NB4 (cell line): ENCODE results near the gene ASCL2.

Experiments
- DNase-seq: peaks from one replicate; pipeline ENCODE4 v3.0.0; 2010; ENCODE audit warnings: low read depth
- H3K4me3 ChIP-seq: one replicate; pipeline ENCODE4 v1.5.1; 2011; ENCODE audit warnings: mild to moderate bottlenecking, low read depth, low read length, moderate library complexity
- MAX ChIP-seq: IDR thresholded peaks from 2 replicates; pipeline ENCODE4 v1.6.1; 2011; ENCODE audit warnings: low read depth, low read length
- MYC ChIP-seq: IDR thresholded peaks from 2 replicates; pipeline ENCODE4 v1.6.1; 2011; ENCODE audit warnings: low read depth, low read length
- POLR2A ChIP-seq: IDR thresholded peaks from 2 replicates; pipeline ENCODE4 v1.6.1; 2011; ENCODE audit warnings: mild to moderate bottlenecking; ENCODE audit not compliant: insufficient read length; ENCODE audit errors: extremely low read depth
- TF ChIP-seq, protein P1 (sequence below): IDR thresholded peaks from one replicate; pipeline ENCODE4 v1.5.1; 2012; ENCODE audit warnings: low read depth, low read length

ASCL2 gene

DNA sequence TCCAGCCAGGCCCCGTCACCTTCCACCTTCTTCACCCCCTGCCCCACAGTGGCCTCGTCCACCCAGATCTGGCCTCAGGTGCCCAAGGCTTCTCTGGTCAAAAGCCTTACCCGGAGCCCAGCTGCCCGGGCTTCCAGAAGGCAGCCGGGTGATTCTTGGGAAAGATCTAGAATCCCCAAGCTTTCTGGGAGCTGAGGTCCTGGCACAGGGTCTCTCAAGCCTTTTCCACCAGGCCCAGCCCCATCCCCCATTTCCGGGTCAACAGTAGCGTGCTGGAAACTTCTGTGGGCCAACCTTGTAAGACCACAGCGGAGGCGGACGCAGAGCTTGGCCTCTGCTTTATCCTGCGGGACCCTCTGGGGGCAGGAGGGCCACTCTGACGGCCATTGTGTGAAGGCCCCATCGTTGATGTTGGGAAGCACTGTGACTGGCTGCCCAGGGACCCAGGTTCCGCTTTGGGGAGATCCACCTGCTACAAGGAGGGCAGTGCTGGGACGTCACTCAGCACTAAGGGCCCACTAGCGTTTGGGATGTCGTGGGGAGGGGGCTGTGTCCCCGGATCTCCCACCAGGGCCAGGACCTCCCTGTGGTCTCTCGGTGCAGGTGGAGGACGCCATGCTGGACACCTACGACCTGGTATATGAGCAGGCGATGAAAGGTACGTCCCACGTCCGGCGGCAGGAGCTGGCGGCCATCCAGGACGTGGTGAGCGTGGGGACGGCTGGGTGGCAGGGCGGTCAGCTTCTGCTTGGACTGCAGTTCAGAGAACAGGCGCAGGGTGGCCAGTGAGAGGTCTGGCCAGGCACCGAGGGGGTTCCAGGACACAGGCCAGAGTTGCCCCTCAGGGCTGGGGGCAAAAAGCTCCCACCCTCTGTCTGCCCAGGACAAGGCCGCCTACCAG is 42.9 kb upstream of the ASCL2 start:
- no peak for TF ChIP-seq MAX
- no peak for TF ChIP-seq POLR2A
- TF ChIP-seq MYC: no peak
- TF ChIP-seq, protein P1, sequence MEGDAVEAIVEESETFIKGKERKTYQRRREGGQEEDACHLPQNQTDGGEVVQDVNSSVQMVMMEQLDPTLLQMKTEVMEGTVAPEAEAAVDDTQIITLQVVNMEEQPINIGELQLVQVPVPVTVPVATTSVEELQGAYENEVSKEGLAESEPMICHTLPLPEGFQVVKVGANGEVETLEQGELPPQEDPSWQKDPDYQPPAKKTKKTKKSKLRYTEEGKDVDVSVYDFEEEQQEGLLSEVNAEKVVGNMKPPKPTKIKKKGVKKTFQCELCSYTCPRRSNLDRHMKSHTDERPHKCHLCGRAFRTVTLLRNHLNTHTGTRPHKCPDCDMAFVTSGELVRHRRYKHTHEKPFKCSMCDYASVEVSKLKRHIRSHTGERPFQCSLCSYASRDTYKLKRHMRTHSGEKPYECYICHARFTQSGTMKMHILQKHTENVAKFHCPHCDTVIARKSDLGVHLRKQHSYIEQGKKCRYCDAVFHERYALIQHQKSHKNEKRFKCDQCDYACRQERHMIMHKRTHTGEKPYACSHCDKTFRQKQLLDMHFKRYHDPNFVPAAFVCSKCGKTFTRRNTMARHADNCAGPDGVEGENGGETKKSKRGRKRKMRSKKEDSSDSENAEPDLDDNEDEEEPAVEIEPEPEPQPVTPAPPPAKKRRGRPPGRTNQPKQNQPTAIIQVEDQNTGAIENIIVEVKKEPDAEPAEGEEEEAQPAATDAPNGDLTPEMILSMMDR: no peak
- peak; percentile 11 for DNase-seq
- H3K4me3 ChIP-seq: no peak overlapping the region

- no peak overlapping the region for H3K4me3 ChIP-seq
- TF ChIP-seq, protein P1: peak; percentile 6
- TF ChIP-seq POLR2A: peak; percentile 5
- TF ChIP-seq MAX: no peak
- no peak for TF ChIP-seq MYC
- DNase-seq: peak; percentile 34
These were observed 42.0 kb upstream of the ASCL2 start for GRCh38 chr11:2312232-2313042.

GRCh38 chr11:2311353-2312133 is 41.2 kb upstream of the ASCL2 start:
- peak; percentile 16 for DNase-seq
- no peak overlapping the region for H3K4me3 ChIP-seq
- TF ChIP-seq POLR2A (no peak), MAX (no peak), MYC (no peak)
- TF ChIP-seq, protein P1: no peak

DNA sequence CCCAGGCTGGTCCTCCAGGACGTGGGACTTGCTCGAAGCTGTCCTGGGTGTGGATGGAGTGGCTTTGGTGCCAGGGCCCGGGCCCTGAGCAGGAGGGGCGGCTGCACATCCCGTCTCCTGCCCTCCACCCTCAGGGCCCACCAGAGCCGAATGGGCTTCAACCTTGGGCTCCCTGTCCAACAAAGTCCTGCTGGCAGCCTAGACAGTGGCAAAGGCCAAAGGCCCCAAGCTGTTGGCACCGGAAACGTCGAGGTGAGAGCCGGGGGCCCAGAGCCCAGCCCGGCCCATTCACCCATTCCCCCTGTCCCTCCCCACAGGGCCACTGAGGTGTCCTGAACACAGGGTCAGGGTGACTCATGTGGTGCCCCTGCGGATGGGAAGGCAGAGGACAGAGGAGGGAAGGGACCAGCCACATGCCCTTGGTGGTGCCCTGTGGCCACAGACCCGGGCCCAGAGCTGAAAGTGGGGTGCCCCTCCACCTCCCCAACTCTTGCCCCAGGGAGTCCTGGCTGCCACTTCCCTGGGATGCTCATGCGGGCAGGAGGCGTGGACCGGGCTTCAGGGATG is 40.5 kb upstream of the ASCL2 start:
- TF ChIP-seq POLR2A (no peak), MAX (no peak), MYC (no peak)
- TF ChIP-seq, protein P1: no peak
- H3K4me3 ChIP-seq: no peak overlapping the region

GRCh38 chr11:2310073-2310785 is 39.8 kb upstream of the ASCL2 start:
- TF ChIP-seq, protein P1: no peak
- TF ChIP-seq POLR2A (no peak), MAX (no peak), MYC (no peak)
- DNase-seq: peak; percentile 7
- no peak overlapping the region for H3K4me3 ChIP-seq

More for the DNA sequence above, 40.5 kb upstream of the ASCL2 start:
- DNase-seq: peak; percentile 5
